ENCODE measurements around the gene GHR.

GHR gene

DNA sequence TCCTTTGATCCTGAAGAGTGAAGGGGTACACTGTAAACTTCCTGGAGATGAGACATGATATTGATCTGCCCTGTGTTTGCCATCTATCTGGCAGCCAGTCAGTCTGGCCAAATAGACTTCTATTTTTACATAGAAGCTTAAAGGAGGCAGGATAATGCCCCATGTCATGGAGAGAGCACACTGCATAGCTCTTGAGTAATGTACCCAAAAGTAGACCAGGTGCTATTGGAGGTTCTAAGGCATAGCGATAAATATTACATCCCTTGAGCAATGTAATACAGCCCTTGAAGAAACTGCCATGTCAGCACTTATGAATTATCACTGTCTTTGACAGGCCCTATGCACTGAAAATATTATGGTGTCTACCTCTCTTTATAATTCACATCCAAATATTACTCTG is 131.8 kb downstream of the GHR start:
- Histone ChIP-seq H2AFZ (ENCODE audit: low read depth, low read length) (no peak overlapping the region), H3K36me3 (ENCODE audit: insufficient read depth, low read length) (no peaks in the 10 kb centered on the region), H3K4me1 (ENCODE audit: insufficient read depth, low read length) (no peaks in the 10 kb centered on the region), H4K20me1 (ENCODE audit: insufficient read depth, low read length) (no peaks in the 10 kb centered on the region), H3K27me3 (ENCODE audit: insufficient read depth, low read length, poor library complexity) (no peaks in the 10 kb centered on the region), H3K4me2 (ENCODE audit: insufficient read depth, low read length) (no peak overlapping the region), H3K79me2 (ENCODE audit: insufficient read depth, low read length) (no peaks in the 10 kb centered on the region), H3K9me3 (ENCODE audit: insufficient read depth, low read length, severe bottlenecking) (no peaks in the 10 kb centered on the region), H3K4me3 (ENCODE audit: low read depth in 1 of 2, low read length in 2 of 2) (no peak overlapping the region), H3K9ac (ENCODE audit: low read depth, low read length) (no peak overlapping the region), H3K27ac (ENCODE audit: low read length) (no peak overlapping the region)
- ATAC-seq (ENCODE audit: insufficient read depth, low read depth), result no peak
- TF ChIP-seq, protein P1, sequence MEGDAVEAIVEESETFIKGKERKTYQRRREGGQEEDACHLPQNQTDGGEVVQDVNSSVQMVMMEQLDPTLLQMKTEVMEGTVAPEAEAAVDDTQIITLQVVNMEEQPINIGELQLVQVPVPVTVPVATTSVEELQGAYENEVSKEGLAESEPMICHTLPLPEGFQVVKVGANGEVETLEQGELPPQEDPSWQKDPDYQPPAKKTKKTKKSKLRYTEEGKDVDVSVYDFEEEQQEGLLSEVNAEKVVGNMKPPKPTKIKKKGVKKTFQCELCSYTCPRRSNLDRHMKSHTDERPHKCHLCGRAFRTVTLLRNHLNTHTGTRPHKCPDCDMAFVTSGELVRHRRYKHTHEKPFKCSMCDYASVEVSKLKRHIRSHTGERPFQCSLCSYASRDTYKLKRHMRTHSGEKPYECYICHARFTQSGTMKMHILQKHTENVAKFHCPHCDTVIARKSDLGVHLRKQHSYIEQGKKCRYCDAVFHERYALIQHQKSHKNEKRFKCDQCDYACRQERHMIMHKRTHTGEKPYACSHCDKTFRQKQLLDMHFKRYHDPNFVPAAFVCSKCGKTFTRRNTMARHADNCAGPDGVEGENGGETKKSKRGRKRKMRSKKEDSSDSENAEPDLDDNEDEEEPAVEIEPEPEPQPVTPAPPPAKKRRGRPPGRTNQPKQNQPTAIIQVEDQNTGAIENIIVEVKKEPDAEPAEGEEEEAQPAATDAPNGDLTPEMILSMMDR (IDR thresholded peaks at IDR 0.05; ENCODE audit: borderline replicate concordance, extremely low read depth, low read length, poor library complexity, severe bottlenecking), result no peak
- no peak for TF ChIP-seq EZH2 (IDR thresholded peaks at IDR 0.05; ENCODE audit: borderline replicate concordance, low read depth, low read length, severe bottlenecking)
- DNase-seq, result no peak

DNA sequence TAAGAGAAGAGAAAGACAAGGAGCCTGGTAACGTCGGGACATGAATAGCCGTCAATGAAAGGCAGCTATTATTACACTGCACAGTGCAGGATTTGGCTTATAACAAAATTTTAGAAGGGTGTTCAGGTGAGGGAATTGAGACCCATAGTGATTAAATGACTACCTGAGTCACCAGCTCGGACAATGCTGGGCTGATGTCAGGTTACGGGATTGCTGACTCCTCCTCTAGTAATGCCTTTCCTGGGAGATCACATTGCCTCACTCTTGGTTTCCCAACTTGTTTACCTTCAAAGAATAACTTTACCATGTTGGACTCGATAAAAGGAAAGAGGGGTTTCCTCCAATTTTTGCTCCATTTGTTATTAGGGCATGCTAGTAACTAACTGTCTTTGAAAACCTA is 132.6 kb downstream of the GHR start:
- no peak for ATAC-seq (ENCODE audit: insufficient read depth, low read depth)
- Histone ChIP-seq H3K27me3 (ENCODE audit: insufficient read depth, low read length, poor library complexity) (no peaks in the 10 kb centered on the region), H3K36me3 (ENCODE audit: insufficient read depth, low read length) (no peaks in the 10 kb centered on the region), H3K79me2 (ENCODE audit: insufficient read depth, low read length) (no peaks in the 10 kb centered on the region), H3K9ac (ENCODE audit: low read depth, low read length) (no peak overlapping the region), H4K20me1 (ENCODE audit: insufficient read depth, low read length) (no peaks in the 10 kb centered on the region), H3K4me3 (ENCODE audit: low read depth in 1 of 2, low read length in 2 of 2) (no peak overlapping the region), H3K27ac (ENCODE audit: low read length) (no peak overlapping the region), H3K4me1 (ENCODE audit: insufficient read depth, low read length) (no peaks in the 10 kb centered on the region), H3K9me3 (ENCODE audit: insufficient read depth, low read length, severe bottlenecking) (no peaks in the 10 kb centered on the region), H3K4me2 (ENCODE audit: insufficient read depth, low read length) (no peak overlapping the region), H2AFZ (ENCODE audit: low read depth, low read length) (no peak overlapping the region)
- DNase-seq, result no peak
- TF ChIP-seq EZH2 (IDR thresholded peaks at IDR 0.05; ENCODE audit: borderline replicate concordance, low read depth, low read length, severe bottlenecking), result no peak
- TF ChIP-seq, protein P1 (IDR thresholded peaks at IDR 0.05; ENCODE audit: borderline replicate concordance, extremely low read depth, low read length, poor library complexity, severe bottlenecking), result no peak

DNA sequence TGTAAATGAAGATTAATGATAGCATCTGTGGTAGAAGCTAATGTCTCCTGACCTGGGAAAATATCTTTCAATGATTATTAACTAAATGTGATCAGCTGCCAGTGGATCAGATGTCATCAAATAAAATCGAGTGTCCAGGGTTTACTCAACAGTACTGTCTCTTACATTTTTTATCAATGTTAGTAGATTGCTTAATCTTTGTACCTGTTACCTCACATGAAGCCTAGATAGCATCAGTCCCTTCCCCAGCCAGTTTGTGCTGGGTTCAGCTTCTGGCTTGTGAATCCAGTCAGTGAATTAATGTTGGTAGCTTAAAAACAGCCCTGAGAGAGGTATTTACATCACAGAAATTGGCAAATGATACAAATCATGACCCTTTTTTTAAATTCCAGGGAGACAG is 134.4 kb downstream of the GHR start:
- Histone ChIP-seq H3K27ac (ENCODE audit: low read length) (no peak overlapping the region), H3K4me1 (ENCODE audit: insufficient read depth, low read length) (no peaks in the 10 kb centered on the region), H3K79me2 (ENCODE audit: insufficient read depth, low read length) (no peaks in the 10 kb centered on the region), H3K4me2 (ENCODE audit: insufficient read depth, low read length) (no peak overlapping the region), H3K4me3 (ENCODE audit: low read depth in 1 of 2, low read length in 2 of 2) (no peak overlapping the region), H3K9me3 (ENCODE audit: insufficient read depth, low read length, severe bottlenecking) (no peaks in the 10 kb centered on the region), H4K20me1 (ENCODE audit: insufficient read depth, low read length) (no peaks in the 10 kb centered on the region), H3K27me3 (ENCODE audit: insufficient read depth, low read length, poor library complexity) (no peaks in the 10 kb centered on the region), H3K9ac (ENCODE audit: low read depth, low read length) (no peak overlapping the region), H2AFZ (ENCODE audit: low read depth, low read length) (no peak overlapping the region), H3K36me3 (ENCODE audit: insufficient read depth, low read length) (no peaks in the 10 kb centered on the region)
- TF ChIP-seq, protein P1 (IDR thresholded peaks at IDR 0.05; ENCODE audit: borderline replicate concordance, extremely low read depth, low read length, poor library complexity, severe bottlenecking), result no peak
- no peak for TF ChIP-seq EZH2 (IDR thresholded peaks at IDR 0.05; ENCODE audit: borderline replicate concordance, low read depth, low read length, severe bottlenecking)
- ATAC-seq (ENCODE audit: insufficient read depth, low read depth), result no peak
- no peak for DNase-seq

DNA sequence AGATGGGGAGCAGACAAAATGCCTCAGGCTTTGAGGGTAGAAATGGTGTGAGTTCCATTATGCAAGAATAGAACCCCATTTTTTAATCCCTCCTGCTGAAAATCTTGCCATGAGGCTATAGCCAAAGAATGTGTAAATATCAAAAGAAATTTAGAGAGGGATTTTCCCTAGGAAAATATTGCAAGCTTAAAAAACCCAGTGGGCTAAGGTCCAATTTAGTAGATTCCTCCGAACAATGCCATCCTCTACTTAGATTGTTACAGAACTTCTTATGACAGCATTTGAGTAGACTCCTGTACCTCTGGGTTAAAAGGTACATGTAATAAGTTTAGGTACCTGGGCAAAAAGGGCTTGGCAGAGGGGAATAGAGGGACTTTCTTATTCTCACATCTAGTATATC is 138.4 kb downstream of the GHR start:
- Histone ChIP-seq H3K9me3 (ENCODE audit: insufficient read depth, low read length, severe bottlenecking) (no peaks in the 10 kb centered on the region), H3K4me1 (ENCODE audit: insufficient read depth, low read length) (no peaks in the 10 kb centered on the region), H3K4me3 (ENCODE audit: low read depth in 1 of 2, low read length in 2 of 2) (no peak overlapping the region), H3K79me2 (ENCODE audit: insufficient read depth, low read length) (no peaks in the 10 kb centered on the region), H3K27ac (ENCODE audit: low read length) (no peak overlapping the region), H3K4me2 (ENCODE audit: insufficient read depth, low read length) (no peak overlapping the region), H4K20me1 (ENCODE audit: insufficient read depth, low read length) (no peaks in the 10 kb centered on the region), H2AFZ (ENCODE audit: low read depth, low read length) (no peak overlapping the region), H3K27me3 (ENCODE audit: insufficient read depth, low read length, poor library complexity) (no peaks in the 10 kb centered on the region), H3K36me3 (ENCODE audit: insufficient read depth, low read length) (no peaks in the 10 kb centered on the region), H3K9ac (ENCODE audit: low read depth, low read length) (no peak overlapping the region)
- ATAC-seq (ENCODE audit: insufficient read depth, low read depth) (no peak), DNase-seq (no peak)
- TF ChIP-seq, protein P1 (IDR thresholded peaks at IDR 0.05; ENCODE audit: borderline replicate concordance, extremely low read depth, low read length, poor library complexity, severe bottlenecking), result no peak

Measured in DND-41 (cell line).